GM18870 (cell line): ENCODE results near the gene HOMER1.

Experiments used
- ATAC-seq: cut with Tn5 transposase; IDR thresholded peaks from one replicate; pipeline ENCODE4 v1.9.1; 2021; ENCODE audit warnings: moderate library complexity; ENCODE audit not compliant: unreplicated experiment

HOMER1 gene

DNA sequence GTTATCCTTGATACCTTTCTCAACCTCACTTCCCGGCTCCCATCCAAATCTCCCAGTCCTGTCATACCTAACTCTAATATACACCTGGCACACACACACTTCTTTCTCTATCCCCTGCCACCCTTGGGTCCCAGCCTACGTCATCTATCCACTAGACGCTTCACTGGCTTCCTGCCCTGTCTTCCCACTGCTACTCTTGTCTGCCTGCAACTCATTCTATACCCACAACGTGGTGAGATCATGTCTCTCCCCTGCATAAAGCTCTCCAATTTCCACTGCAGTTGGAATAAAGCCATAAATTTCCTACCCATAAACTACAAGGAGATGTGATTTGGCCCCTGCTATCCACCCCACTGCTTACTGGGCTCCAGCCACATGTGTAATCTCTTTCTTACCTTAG lies 184.5 kb downstream of the HOMER1 start:
- ATAC-seq: no peak
